HepG2 (cell line): ENCODE results near the gene CDK9. TPM values are rescaled to one million over a fixed set of nuclear protein-coding genes. Genes with fewer than 3 reads are reported as not detected.
A peak's percentile ranks its signal among the peaks of the same experiment; 100 is the strongest.

Experiments
- ADNP ChIP-seq: sonication (generic); formaldehyde crosslinking; IDR thresholded peaks from 2 replicates; pipeline ENCODE4 v1.4.0; 2020; ENCODE audit warnings: missing genetic modification reagents
- ARNT ChIP-seq: fragments of 450-650 bp; IDR thresholded peaks from 2 replicates; pipeline ENCODE4 v1.6.1; 2017
- ETV5 ChIP-seq: IDR thresholded peaks from 2 replicates; pipeline ENCODE4 v1.6.1; 2018; ENCODE audit warnings: missing biosample characterization, missing genetic modification reagents, inconsistent platforms, borderline replicate concordance
- FOXO1 ChIP-seq: sonication (generic); formaldehyde crosslinking; IDR thresholded peaks from 2 replicates; pipeline ENCODE4 v1.4.0; 2020; ENCODE audit warnings: missing genetic modification reagents
- GATAD1 ChIP-seq: IDR thresholded peaks from 2 replicates; pipeline ENCODE4 v1.6.1; 2016; ENCODE audit warnings: missing genetic modification reagents, missing compliant biosample characterization
- HNF1B ChIP-seq: sonication (generic); formaldehyde crosslinking; IDR thresholded peaks from 2 replicates; pipeline ENCODE4 v1.5.1; 2020; ENCODE audit warnings: mild to moderate bottlenecking, moderate library complexity, missing genetic modification reagents
- HOXA7 ChIP-seq: sonication (generic); formaldehyde crosslinking; IDR thresholded peaks from 2 replicates; pipeline ENCODE4 v1.8.1; 2022; ENCODE audit warnings: mild to moderate bottlenecking, missing genetic modification reagents, moderate library complexity
- KAT8 ChIP-seq: IDR thresholded peaks from 2 replicates; pipeline ENCODE4 v1.6.1; 2016; ENCODE audit warnings: missing genetic modification reagents, missing compliant biosample characterization
- KDM2A ChIP-seq: sonication (generic); formaldehyde crosslinking; IDR thresholded peaks from 2 replicates; pipeline ENCODE4 v1.4.0; 2020; ENCODE audit warnings: low read depth, missing genetic modification reagents, borderline replicate concordance
- MAFG ChIP-seq: sonication (generic); formaldehyde crosslinking; IDR thresholded peaks from 2 replicates; pipeline ENCODE4 v1.5.1; 2020; ENCODE audit warnings: mild to moderate bottlenecking, missing genetic modification reagents
- MAZ ChIP-seq, 2 experiments: sonication (generic) in 1 of 2; formaldehyde crosslinking in 1 of 2; IDR thresholded peaks; 2 replicates each; pipeline versions ENCODE4 v1.5.0 to v1.6.1; 2012 to 2020; ENCODE audit warnings: low read depth in 2 of 2, mild to moderate bottlenecking in 2 of 2, borderline replicate concordance in 1 of 2, improper control_type of control experiment in 1 of 2, low read length in 1 of 2, missing genetic modification reagents in 1 of 2, moderate library complexity in 1 of 2
- MLX ChIP-seq: IDR thresholded peaks from 2 replicates; pipeline ENCODE4 v1.6.1; 2016
- RBFOX2 ChIP-seq: fragments of 200-400 bp; formaldehyde crosslinking; IDR thresholded peaks from 2 replicates; pipeline ENCODE4 v1.6.1; 2017; ENCODE audit warnings: low read depth, mild to moderate bottlenecking, low read length
- REPIN1 ChIP-seq: sonication (generic); formaldehyde crosslinking; IDR thresholded peaks from 2 replicates; pipeline ENCODE4 v1.8.0; 2022; ENCODE audit warnings: missing genetic modification reagents, low read depth, mild to moderate bottlenecking, borderline replicate concordance
- SAFB2 ChIP-seq: sonication (generic); formaldehyde crosslinking; IDR thresholded peaks from 2 replicates; pipeline ENCODE4 v1.5.1; 2020; ENCODE audit warnings: missing genetic modification reagents, low read depth, mild to moderate bottlenecking, borderline replicate concordance
- SP5 ChIP-seq: IDR thresholded peaks from 2 replicates; pipeline ENCODE4 v1.6.1; 2016; ENCODE audit warnings: low read depth, borderline replicate concordance
- TFAP4 ChIP-seq: sonication (generic); IDR thresholded peaks from 2 replicates; pipeline ENCODE4 v1.6.1; 2016; ENCODE audit warnings: low read depth, borderline replicate concordance
- THAP11 ChIP-seq: IDR thresholded peaks from 2 replicates; pipeline ENCODE4 v1.6.1; 2016; ENCODE audit warnings: missing biosample characterization, missing genetic modification reagents
- THAP8 ChIP-seq: sonication (generic); formaldehyde crosslinking; IDR thresholded peaks from 2 replicates; pipeline ENCODE4 v1.5.1; 2020; ENCODE audit warnings: missing genetic modification reagents, mild to moderate bottlenecking, borderline replicate concordance
- ZBTB43 ChIP-seq: sonication (generic); formaldehyde crosslinking; conservative IDR thresholded peaks from 2 replicates; pipeline ENCODE4 v1.4.0; 2020; ENCODE audit warnings: missing genetic modification reagents
- ZFP62 ChIP-seq: sonication (generic); formaldehyde crosslinking; IDR thresholded peaks from 2 replicates; pipeline ENCODE4 v1.4.0; 2020; ENCODE audit warnings: missing genetic modification reagents
- ZNF207 ChIP-seq: fragments of 450-650 bp; IDR thresholded peaks from 2 replicates; pipeline ENCODE4 v1.6.1; 2016; ENCODE audit warnings: antibody characterized with exemption, borderline replicate concordance
- ZNF275 ChIP-seq: sonication (generic); formaldehyde crosslinking; IDR thresholded peaks from 2 replicates; pipeline ENCODE4 v1.8.0; 2022; ENCODE audit warnings: missing genetic modification reagents, mild to moderate bottlenecking, inconsistent platforms, borderline replicate concordance
- ZNF605 ChIP-seq: sonication (generic); formaldehyde crosslinking; IDR thresholded peaks from 2 replicates; pipeline ENCODE4 v1.8.0; 2022; ENCODE audit warnings: mild to moderate bottlenecking, missing genetic modification reagents
- ZNF761 ChIP-seq: sonication (generic); formaldehyde crosslinking; conservative IDR thresholded peaks from 2 replicates; pipeline ENCODE4 v1.4.0; 2020; ENCODE audit warnings: mild to moderate bottlenecking, missing genetic modification reagents
- polyA plus RNA-seq, 8 experiments: library from polyadenylated mRNA; depleted of rRNA in 3 of 8; stranded (reverse) in 7 of 8; unstranded in 1 of 8; fragments of >200 nt; fragmentation: Illumina TruSeq in 4 of 8; extraction: Trizol in 4 of 8; gene quantifications; 2 replicates each; pipeline versions ENCODE4 v1.2.1 to v1.2.3, GENCODE V29; 2011 to 2016; ENCODE audit warnings: low read depth in 4 of 8, missing spikeins in 1 of 8, mixed read lengths in 1 of 8; ENCODE audit not compliant: insufficient read depth in 1 of 8
- total RNA-seq, 5 experiments: library from RNA; depleted of rRNA; stranded (reverse); fragments of >200 nt; fragmentation: Illumina TruSeq; extraction: Trizol; gene quantifications; 2 replicates each; pipeline ENCODE4 v1.2.3, GENCODE V29; 2016; ENCODE audit warnings: low read depth in 1 of 5

The CDK9 gene
- total and polyA plus RNA-seq, 2 of the 13 experiments (the other 11 are each of a cell fraction or from before 2014, with no cell fraction given): 16.8 to 21.5 TPM

GRCh38 chr9:127771570-127772189, 14.2 kb upstream of the CDK9 start (continued):
- TF ChIP-seq ZNF761: no peak
- TF ChIP-seq THAP8 (CRISPR knock-in tag): no peak
- 0 out of 2 replicates have a peak, but pooled peaks have one; percentile 1 for TF ChIP-seq KAT8 (CRISPR knock-in tag)
- TF ChIP-seq ZNF207: no peak
- TF ChIP-seq MAFG (CRISPR knock-in tag): no peak
- TF ChIP-seq ETV5: no peak
- no peak for TF ChIP-seq ZFP62 (CRISPR knock-in tag)
- no peak for TF ChIP-seq KDM2A
- no peak for TF ChIP-seq GATAD1 (CRISPR knock-in tag)
- peak; percentile 6; the same call in 1 of the 2 replicates for TF ChIP-seq SP5 (CRISPR knock-in tag)
- TF ChIP-seq MAZ (IDR thresholded peaks at IDR 0.05; ENCODE audit: borderline replicate concordance, low read depth, low read length): 0 out of 2 replicates have a peak, but pooled peaks have one; percentile 8
- no peak for TF ChIP-seq MAZ (CRISPR knock-in tag; IDR thresholded peaks at IDR 0.05; ENCODE audit: low read depth)
- no peak for TF ChIP-seq RBFOX2
- TF ChIP-seq HOXA7 (CRISPR knock-in tag): no peak
- no peak for TF ChIP-seq ZBTB43 (CRISPR knock-in tag)
- no peak for TF ChIP-seq TFAP4
- no peak for TF ChIP-seq ARNT
- no peak for TF ChIP-seq FOXO1 (CRISPR knock-in tag)
- no peak for TF ChIP-seq REPIN1
- TF ChIP-seq SAFB2 (CRISPR knock-in tag): no peak
- TF ChIP-seq ZNF275: no peak
- TF ChIP-seq THAP11 (CRISPR knock-in tag): no peak
- no peak for TF ChIP-seq ZNF605 (CRISPR knock-in tag)
- 0 out of 2 replicates have a peak, but pooled peaks have one; percentile 34 for TF ChIP-seq HNF1B (CRISPR knock-in tag)
- TF ChIP-seq MLX (CRISPR knock-in tag): no peak
- no peak for TF ChIP-seq ADNP (CRISPR knock-in tag)
